ENCODE data around the gene SETD4. TPM values are rescaled to one million over a fixed set of nuclear protein-coding genes. Genes with fewer than 3 reads are reported as not detected.

Gene SETD4
- total and polyA plus RNA-seq, 2 of the 8 experiments (the other 6 are each of a cell fraction or from before 2014, with no cell fraction given) = 20.1 to 46.6 TPM

- ChIA-PET CTCF (ENCODE audit: partially characterized antibody) (interaction anchor here (0.8 to 8.3 kb wide), 4 partner anchors 13 to 1154 kb away, joined by 3 to 48 read pairs (median 4); partner anchors contain the start of gene CBR1), POLR2A (ENCODE audit: partially characterized antibody) (no interaction called here)
- no peak overlapping the region for H3K27ac ChIP-seq (ENCODE audit: low read depth, low read length)
- H4K91ac ChIP-seq (replicated peaks; ENCODE audit: insufficient read length, low read length) = no peak overlapping the region
- WGBS, 2 experiments (ENCODE audit: extremely low coverage in 1 of 2, insufficient coverage in 1 of 2, insufficient read length in 1 of 2, insufficient replicate concordance in 2 of 2, low coverage in 1 of 2, low lambda C conversion rate in 2 of 2, missing lambda C conversion rate in 1 of 2) = 89% methylated on average over 3 of the region's 3 CpGs; no CpG with 5 or more reads in 1 of the 2 experiments
- H3K79me2 ChIP-seq (ENCODE audit: control insufficient read depth in 1 of 2, insufficient read depth in 2 of 2, low read length in 2 of 2) = no peaks in the 10 kb centered on the region
- H2BK20ac ChIP-seq (ENCODE audit: low read length) = no peak overlapping the region
- peak overlapping the region; percentile 63; the same call in 1 of the 2 replicates for H2BK5ac ChIP-seq (ENCODE audit: low read depth, low read length)
- peak overlapping the region; percentile 71; the same call in 1 of the 2 replicates for H2BK12ac ChIP-seq (ENCODE audit: low read depth, low read length)
- H2BK15ac ChIP-seq (ENCODE audit: low read length) = no peak overlapping the region
- H2AK5ac ChIP-seq (ENCODE audit: low read depth, low read length) = no peak overlapping the region
- no peak overlapping the region for H2AFZ ChIP-seq (ENCODE audit: low read length)
- H3K9me3 ChIP-seq (ENCODE audit: insufficient read depth in 2 of 2, low read depth in 1 of 2, low read length in 1 of 2) = peaks cover 16 to 20% of the 10 kb centered on the region in 2 experiments
- no peaks in the 10 kb centered on the region for H3K79me1 ChIP-seq (ENCODE audit: low read depth, low read length)
- no peak overlapping the region for H4K8ac ChIP-seq (ENCODE audit: extremely low read depth, insufficient read depth, low read length)
- H4K5ac ChIP-seq (ENCODE audit: insufficient read length, low read depth, low read length) = no peak overlapping the region
- H3K9ac ChIP-seq (replicated peaks in 1 of 4; ENCODE audit: extremely low read depth in 1 of 4, low read depth in 3 of 4, low read length in 3 of 4) = no peak overlapping the region
- H4K20me1 ChIP-seq (replicated peaks in 1 of 2; ENCODE audit: control insufficient read depth in 1 of 2, insufficient read depth in 2 of 2, low read length in 2 of 2) = no peaks in the 10 kb centered on the region
- H3K4me2 ChIP-seq (ENCODE audit: insufficient read depth in 1 of 2, low read depth in 2 of 2, low read length in 2 of 2) = no peak overlapping the region
- no peak overlapping the region for H3K56ac ChIP-seq (replicated peaks; ENCODE audit: insufficient read length, low read depth, low read length)
- H3K4ac ChIP-seq (replicated peaks; ENCODE audit: insufficient read length, low read depth, low read length) = no peak overlapping the region
- no peak overlapping the region for H2BK120ac ChIP-seq (replicated peaks; ENCODE audit: low read depth, low read length)
- H3K18ac ChIP-seq (ENCODE audit: extremely low read depth, low read length) = no peak overlapping the region
- DNase-seq (ENCODE audit: low read depth in 1 of 2, low spot score in 2 of 2) = no peak
- no peak overlapping the region for H3K4me3 ChIP-seq (ENCODE audit: extremely low read depth in 1 of 4, insufficient read depth in 2 of 4, low read depth in 3 of 4, low read length in 4 of 4)
- no peaks in the 10 kb centered on the region; a peak in 1 of 7 replicates for H3K4me1 ChIP-seq (replicated peaks in 1 of 4; ENCODE audit: control insufficient read depth in 3 of 4, insufficient read depth in 4 of 4, low read length in 3 of 4)
- no peaks in the 10 kb centered on the region for H3K27me3 ChIP-seq (replicated peaks in 1 of 4; ENCODE audit: control insufficient read depth in 3 of 4, extremely low read depth in 1 of 4, insufficient read depth in 3 of 4, low read length in 3 of 4)
- no peak overlapping the region for H3K23ac ChIP-seq (ENCODE audit: insufficient read length)
- FAIRE-seq = no peak
- no peaks in the 10 kb centered on the region for H3K23me2 ChIP-seq (ENCODE audit: low read depth, low read length)
- peaks cover 0 to 7% (median 1%) of the 10 kb centered on the region in 4 experiments; a peak in 1 of 8 replicates for H3K36me3 ChIP-seq (ENCODE audit: control insufficient read depth in 2 of 4, insufficient read depth in 4 of 4, low read length in 3 of 4)
- H3K14ac ChIP-seq (ENCODE audit: insufficient read length) = no peak overlapping the region
- TF ChIP-seq CREB1 (IDR thresholded peaks at IDR 0.05) (no peak), TBP (IDR thresholded peaks at IDR 0.05; ENCODE audit: low read depth, low read length) (no peak), SAP30 (IDR thresholded peaks at IDR 0.05; ENCODE audit: insufficient read depth, insufficient replicate concordance, low read length) (no peak), SRF (IDR thresholded peaks at IDR 0.05; ENCODE audit: low read depth, low read length) (no peak), POLR2AphosphoS5 (IDR thresholded peaks at IDR 0.05; ENCODE audit: low read depth, low read length) (no peak), SP4 (IDR thresholded peaks at IDR 0.05; ENCODE audit: low read length) (no peak), KDM4A (IDR thresholded peaks at IDR 0.05; ENCODE audit: low read depth, low read length, severe bottlenecking) (no peak), POU5F1 (IDR thresholded peaks at IDR 0.05; ENCODE audit: low read depth, low read length) (no peak), BRCA1 (IDR thresholded peaks at IDR 0.05; ENCODE audit: low read depth, low read length) (no peak), EZH2 (IDR thresholded peaks at IDR 0.05; ENCODE audit: low read depth, low read length, severe bottlenecking) (no peak), RBBP5 (IDR thresholded peaks at IDR 0.05; ENCODE audit: borderline replicate concordance, low read depth, low read length) (no peak), YY1 (IDR thresholded peaks at IDR 0.05; ENCODE audit: low read depth, low read length) (no peak), CHD2 (IDR thresholded peaks at IDR 0.05; ENCODE audit: low read length) (no peak)
- TF ChIP-seq, protein P1, sequence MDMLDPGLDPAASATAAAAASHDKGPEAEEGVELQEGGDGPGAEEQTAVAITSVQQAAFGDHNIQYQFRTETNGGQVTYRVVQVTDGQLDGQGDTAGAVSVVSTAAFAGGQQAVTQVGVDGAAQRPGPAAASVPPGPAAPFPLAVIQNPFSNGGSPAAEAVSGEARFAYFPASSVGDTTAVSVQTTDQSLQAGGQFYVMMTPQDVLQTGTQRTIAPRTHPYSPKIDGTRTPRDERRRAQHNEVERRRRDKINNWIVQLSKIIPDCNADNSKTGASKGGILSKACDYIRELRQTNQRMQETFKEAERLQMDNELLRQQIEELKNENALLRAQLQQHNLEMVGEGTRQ (IDR thresholded peaks at IDR 0.05; ENCODE audit: low read length) = no peak
Observed at GRCh38 chr21:36089946-36090345, 29.6 kb upstream of the SETD4 start.
